Liver (tissue), 3 donors: Measurements from ENCODE around the gene PRXL2A.

Source experiments
- GABPA ChIP-seq, 2 donors: IDR thresholded peaks in 1 of 2; conservative IDR thresholded peaks in 1 of 2; 2 replicates each; pipeline ENCODE4 v1.6.1; 2016; ENCODE audit warnings: antibody characterized with exemption in 2 of 2, mild to moderate bottlenecking in 1 of 2, moderate library complexity in 1 of 2
- HNF4A ChIP-seq, 2 donors: conservative IDR thresholded peaks; 2 replicates each; pipeline ENCODE4 v1.6.1; 2016; ENCODE audit warnings: antibody characterized with exemption in 2 of 2, mild to moderate bottlenecking in 2 of 2
- JUND ChIP-seq, 2 donors: IDR thresholded peaks; 2 replicates each; pipeline ENCODE4 v1.6.1; 2016; ENCODE audit warnings: antibody characterized with exemption in 2 of 2
- RAD21 ChIP-seq, 2 donors: IDR thresholded peaks; 2 replicates each; pipeline ENCODE4 v1.6.1; 2016; ENCODE audit warnings: antibody characterized with exemption in 2 of 2, mild to moderate bottlenecking in 2 of 2
- SP1 ChIP-seq: IDR thresholded peaks from 2 replicates; pipeline ENCODE4 v1.6.1; 2018; ENCODE audit warnings: antibody characterized with exemption, mild to moderate bottlenecking
- TAF1 ChIP-seq: conservative IDR thresholded peaks from 2 replicates; pipeline ENCODE4 v1.6.1; 2016; ENCODE audit warnings: antibody characterized with exemption, mild to moderate bottlenecking
- YY1 ChIP-seq: IDR thresholded peaks from 2 replicates; pipeline ENCODE4 v1.6.1; 2016; ENCODE audit warnings: antibody characterized with exemption, mild to moderate bottlenecking
- TF ChIP-seq, protein P1 (sequence below): IDR thresholded peaks from 2 replicates; pipeline ENCODE4 v1.6.1; 2016; ENCODE audit warnings: antibody characterized with exemption, mild to moderate bottlenecking
- TF ChIP-seq, protein P2 (sequence below): fragments of 150-350 bp; IDR thresholded peaks from 2 replicates; pipeline ENCODE4 v1.5.1; 2017; ENCODE audit warnings: improper control_type of control experiment, low read depth, low read length; ENCODE audit not compliant: missing input control
- TF ChIP-seq, protein P3 (sequence below): IDR thresholded peaks from 2 replicates; pipeline ENCODE4 v1.6.1; 2016; ENCODE audit warnings: antibody characterized with exemption
- TF ChIP-seq, protein P4 (sequence below): IDR thresholded peaks from 2 replicates; pipeline ENCODE4 v1.6.1; 2016; ENCODE audit warnings: antibody characterized with exemption
- TF ChIP-seq, protein P5 (sequence below): IDR thresholded peaks from 2 replicates; pipeline ENCODE4 v1.6.1; 2016; ENCODE audit warnings: antibody characterized with exemption
- donor health status: healthy.
- donor health status: healthy.

DNA sequence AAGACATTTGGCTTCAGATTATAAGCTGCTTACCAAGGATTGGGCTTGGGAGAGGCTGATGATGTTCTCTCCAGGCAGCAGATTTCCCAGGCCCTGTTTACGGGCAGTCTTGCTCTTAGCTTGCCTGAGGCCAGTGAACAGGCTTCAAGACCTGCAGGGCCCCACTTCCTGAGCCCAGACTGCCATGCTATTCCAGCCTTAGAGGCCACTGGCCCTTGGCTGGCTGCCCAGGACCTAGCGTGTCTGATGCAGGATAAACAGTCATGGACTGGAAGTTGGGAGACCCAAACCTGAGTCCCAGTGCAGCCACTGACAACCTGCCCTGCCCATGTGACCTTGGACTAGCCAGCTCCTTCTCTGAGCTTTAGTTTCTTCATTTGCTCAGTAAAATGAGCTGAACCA, 2.9 kb downstream of the PRXL2A start:
- TF ChIP-seq, protein P1, sequence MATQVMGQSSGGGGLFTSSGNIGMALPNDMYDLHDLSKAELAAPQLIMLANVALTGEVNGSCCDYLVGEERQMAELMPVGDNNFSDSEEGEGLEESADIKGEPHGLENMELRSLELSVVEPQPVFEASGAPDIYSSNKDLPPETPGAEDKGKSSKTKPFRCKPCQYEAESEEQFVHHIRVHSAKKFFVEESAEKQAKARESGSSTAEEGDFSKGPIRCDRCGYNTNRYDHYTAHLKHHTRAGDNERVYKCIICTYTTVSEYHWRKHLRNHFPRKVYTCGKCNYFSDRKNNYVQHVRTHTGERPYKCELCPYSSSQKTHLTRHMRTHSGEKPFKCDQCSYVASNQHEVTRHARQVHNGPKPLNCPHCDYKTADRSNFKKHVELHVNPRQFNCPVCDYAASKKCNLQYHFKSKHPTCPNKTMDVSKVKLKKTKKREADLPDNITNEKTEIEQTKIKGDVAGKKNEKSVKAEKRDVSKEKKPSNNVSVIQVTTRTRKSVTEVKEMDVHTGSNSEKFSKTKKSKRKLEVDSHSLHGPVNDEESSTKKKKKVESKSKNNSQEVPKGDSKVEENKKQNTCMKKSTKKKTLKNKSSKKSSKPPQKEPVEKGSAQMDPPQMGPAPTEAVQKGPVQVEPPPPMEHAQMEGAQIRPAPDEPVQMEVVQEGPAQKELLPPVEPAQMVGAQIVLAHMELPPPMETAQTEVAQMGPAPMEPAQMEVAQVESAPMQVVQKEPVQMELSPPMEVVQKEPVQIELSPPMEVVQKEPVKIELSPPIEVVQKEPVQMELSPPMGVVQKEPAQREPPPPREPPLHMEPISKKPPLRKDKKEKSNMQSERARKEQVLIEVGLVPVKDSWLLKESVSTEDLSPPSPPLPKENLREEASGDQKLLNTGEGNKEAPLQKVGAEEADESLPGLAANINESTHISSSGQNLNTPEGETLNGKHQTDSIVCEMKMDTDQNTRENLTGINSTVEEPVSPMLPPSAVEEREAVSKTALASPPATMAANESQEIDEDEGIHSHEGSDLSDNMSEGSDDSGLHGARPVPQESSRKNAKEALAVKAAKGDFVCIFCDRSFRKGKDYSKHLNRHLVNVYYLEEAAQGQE = no peak
- TF ChIP-seq, protein P2, sequence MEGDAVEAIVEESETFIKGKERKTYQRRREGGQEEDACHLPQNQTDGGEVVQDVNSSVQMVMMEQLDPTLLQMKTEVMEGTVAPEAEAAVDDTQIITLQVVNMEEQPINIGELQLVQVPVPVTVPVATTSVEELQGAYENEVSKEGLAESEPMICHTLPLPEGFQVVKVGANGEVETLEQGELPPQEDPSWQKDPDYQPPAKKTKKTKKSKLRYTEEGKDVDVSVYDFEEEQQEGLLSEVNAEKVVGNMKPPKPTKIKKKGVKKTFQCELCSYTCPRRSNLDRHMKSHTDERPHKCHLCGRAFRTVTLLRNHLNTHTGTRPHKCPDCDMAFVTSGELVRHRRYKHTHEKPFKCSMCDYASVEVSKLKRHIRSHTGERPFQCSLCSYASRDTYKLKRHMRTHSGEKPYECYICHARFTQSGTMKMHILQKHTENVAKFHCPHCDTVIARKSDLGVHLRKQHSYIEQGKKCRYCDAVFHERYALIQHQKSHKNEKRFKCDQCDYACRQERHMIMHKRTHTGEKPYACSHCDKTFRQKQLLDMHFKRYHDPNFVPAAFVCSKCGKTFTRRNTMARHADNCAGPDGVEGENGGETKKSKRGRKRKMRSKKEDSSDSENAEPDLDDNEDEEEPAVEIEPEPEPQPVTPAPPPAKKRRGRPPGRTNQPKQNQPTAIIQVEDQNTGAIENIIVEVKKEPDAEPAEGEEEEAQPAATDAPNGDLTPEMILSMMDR = no peak
- TF ChIP-seq RAD21 (IDR thresholded peaks at IDR 0.05) (no peak), YY1 (no peak), SP1 (peak; percentile 18), JUND (IDR thresholded peaks at IDR 0.05) (no peak), HNF4A (conservative IDR thresholded peaks at IDR 0.05) (peak; percentile 10), GABPA (IDR thresholded peaks at IDR 0.05 in 1 of 2, conservative IDR thresholded peaks at IDR 0.05 in 1 of 2) (no peak), TAF1 (no peak)
- TF ChIP-seq, protein P3, sequence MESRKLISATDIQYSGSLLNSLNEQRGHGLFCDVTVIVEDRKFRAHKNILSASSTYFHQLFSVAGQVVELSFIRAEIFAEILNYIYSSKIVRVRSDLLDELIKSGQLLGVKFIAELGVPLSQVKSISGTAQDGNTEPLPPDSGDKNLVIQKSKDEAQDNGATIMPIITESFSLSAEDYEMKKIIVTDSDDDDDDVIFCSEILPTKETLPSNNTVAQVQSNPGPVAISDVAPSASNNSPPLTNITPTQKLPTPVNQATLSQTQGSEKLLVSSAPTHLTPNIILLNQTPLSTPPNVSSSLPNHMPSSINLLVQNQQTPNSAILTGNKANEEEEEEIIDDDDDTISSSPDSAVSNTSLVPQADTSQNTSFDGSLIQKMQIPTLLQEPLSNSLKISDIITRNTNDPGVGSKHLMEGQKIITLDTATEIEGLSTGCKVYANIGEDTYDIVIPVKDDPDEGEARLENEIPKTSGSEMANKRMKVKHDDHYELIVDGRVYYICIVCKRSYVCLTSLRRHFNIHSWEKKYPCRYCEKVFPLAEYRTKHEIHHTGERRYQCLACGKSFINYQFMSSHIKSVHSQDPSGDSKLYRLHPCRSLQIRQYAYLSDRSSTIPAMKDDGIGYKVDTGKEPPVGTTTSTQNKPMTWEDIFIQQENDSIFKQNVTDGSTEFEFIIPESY = no peak
- TF ChIP-seq, protein P4, sequence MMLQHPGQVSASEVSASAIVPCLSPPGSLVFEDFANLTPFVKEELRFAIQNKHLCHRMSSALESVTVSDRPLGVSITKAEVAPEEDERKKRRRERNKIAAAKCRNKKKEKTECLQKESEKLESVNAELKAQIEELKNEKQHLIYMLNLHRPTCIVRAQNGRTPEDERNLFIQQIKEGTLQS = no peak
- TF ChIP-seq, protein P5, sequence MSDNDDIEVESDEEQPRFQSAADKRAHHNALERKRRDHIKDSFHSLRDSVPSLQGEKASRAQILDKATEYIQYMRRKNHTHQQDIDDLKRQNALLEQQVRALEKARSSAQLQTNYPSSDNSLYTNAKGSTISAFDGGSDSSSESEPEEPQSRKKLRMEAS = no peak
